Liver (tissue), 9 donors: ENCODE measurements around the gene NYAP2. TPM values are rescaled to one million over a fixed set of nuclear protein-coding genes. Genes with fewer than 3 reads are reported as not detected.

ENCODE experiments used
- DNase-seq: peaks from one replicate; pipeline ENCODE4 v3.0.0-alpha.2; 2017; ENCODE audit warnings: low spot score
- H3K27ac ChIP-seq, 2 donors: one replicate each; pipeline ENCODE4 v1.7.0; 2013; ENCODE audit warnings: inconsistent platforms in 2 of 2, low read length in 2 of 2, control low read depth in 1 of 2, low read depth in 1 of 2, mild to moderate bottlenecking in 1 of 2
- H3K27me3 ChIP-seq, 4 donors: one replicate each; pipeline versions ENCODE4 v1.6.1 to v1.7.0; 2013; ENCODE audit warnings: low read length in 3 of 4, inconsistent platforms in 1 of 4, mild to moderate bottlenecking in 1 of 4, moderate library complexity in 1 of 4; ENCODE audit not compliant: control insufficient read depth in 4 of 4, insufficient read depth in 4 of 4
- H3K36me3 ChIP-seq, 4 donors: one replicate each; pipeline versions ENCODE4 v1.6.1 to v1.7.0; 2013; ENCODE audit warnings: low read length in 3 of 4, mild to moderate bottlenecking in 3 of 4, low read depth in 1 of 4, moderate library complexity in 1 of 4; ENCODE audit not compliant: control insufficient read depth in 4 of 4, insufficient read depth in 3 of 4
- H3K4me1 ChIP-seq, 4 donors: one replicate each; pipeline versions ENCODE4 v1.6.1 to v1.7.0; 2013; ENCODE audit warnings: low read length in 3 of 4, mild to moderate bottlenecking in 3 of 4, moderate library complexity in 1 of 4; ENCODE audit not compliant: control insufficient read depth in 4 of 4, insufficient read depth in 4 of 4
- H3K4me3 ChIP-seq, 3 donors: one replicate each; pipeline versions ENCODE4 v1.6.1 to v1.7.0; 2013; ENCODE audit warnings: low read length in 3 of 3, control low read depth in 1 of 3, low read depth in 1 of 3, mild to moderate bottlenecking in 1 of 3
- H3K9ac ChIP-seq, 2 donors: one replicate each; pipeline ENCODE4 v1.7.0; 2013; ENCODE audit warnings: low read length in 2 of 2, mild to moderate bottlenecking in 2 of 2, moderate library complexity in 2 of 2, control low read depth in 1 of 2, low read depth in 1 of 2
- H3K9me3 ChIP-seq, 4 donors: one replicate each; pipeline versions ENCODE4 v1.6.1 to v1.7.0; 2013; ENCODE audit warnings: low read length in 3 of 4; ENCODE audit not compliant: control insufficient read depth in 4 of 4
- ATF3 ChIP-seq: IDR thresholded peaks from 2 replicates; pipeline ENCODE4 v1.6.1; 2016; ENCODE audit warnings: antibody characterized with exemption
- CTCF ChIP-seq: fragments of 150-350 bp; IDR thresholded peaks from 2 replicates; pipeline ENCODE4 v1.5.1; 2017; ENCODE audit warnings: improper control_type of control experiment, low read depth, low read length; ENCODE audit not compliant: missing input control
- EGR1 ChIP-seq, 2 donors: IDR thresholded peaks; 2 replicates each; pipeline ENCODE4 v1.6.1; 2016 to 2018; ENCODE audit warnings: antibody characterized with exemption in 2 of 2, low read depth in 2 of 2
- FOXA1 ChIP-seq: IDR thresholded peaks from 2 replicates; pipeline ENCODE4 v1.6.1; 2016; ENCODE audit warnings: antibody characterized with exemption
- FOXA2 ChIP-seq: IDR thresholded peaks from 2 replicates; pipeline ENCODE4 v1.6.1; 2016; ENCODE audit warnings: antibody characterized with exemption
- GABPA ChIP-seq, 2 donors: IDR thresholded peaks in 1 of 2; conservative IDR thresholded peaks in 1 of 2; 2 replicates each; pipeline ENCODE4 v1.6.1; 2016; ENCODE audit warnings: antibody characterized with exemption in 2 of 2, mild to moderate bottlenecking in 1 of 2, moderate library complexity in 1 of 2
- HNF4A ChIP-seq, 2 donors: conservative IDR thresholded peaks; 2 replicates each; pipeline ENCODE4 v1.6.1; 2016; ENCODE audit warnings: antibody characterized with exemption in 2 of 2, mild to moderate bottlenecking in 2 of 2
- HNF4G ChIP-seq: IDR thresholded peaks from 2 replicates; pipeline ENCODE4 v1.6.1; 2016; ENCODE audit warnings: antibody characterized with exemption
- JUND ChIP-seq, 2 donors: IDR thresholded peaks; 2 replicates each; pipeline ENCODE4 v1.6.1; 2016; ENCODE audit warnings: antibody characterized with exemption in 2 of 2
- MAX ChIP-seq: IDR thresholded peaks from 2 replicates; pipeline ENCODE4 v1.6.1; 2016; ENCODE audit warnings: antibody characterized with exemption
- NR2F2 ChIP-seq: IDR thresholded peaks from 2 replicates; pipeline ENCODE4 v1.6.1; 2016; ENCODE audit warnings: antibody characterized with exemption
- RAD21 ChIP-seq, 2 donors: IDR thresholded peaks; 2 replicates each; pipeline ENCODE4 v1.6.1; 2016; ENCODE audit warnings: antibody characterized with exemption in 2 of 2, mild to moderate bottlenecking in 2 of 2
- REST ChIP-seq: IDR thresholded peaks from 2 replicates; pipeline ENCODE4 v1.6.1; 2016; ENCODE audit warnings: antibody characterized with exemption, mild to moderate bottlenecking
- RXRA ChIP-seq, 2 donors: IDR thresholded peaks; 2 replicates each; pipeline ENCODE4 v1.6.1; 2017 to 2018; ENCODE audit warnings: antibody characterized with exemption in 2 of 2, mild to moderate bottlenecking in 1 of 2
- SP1 ChIP-seq: IDR thresholded peaks from 2 replicates; pipeline ENCODE4 v1.6.1; 2018; ENCODE audit warnings: antibody characterized with exemption, mild to moderate bottlenecking
- TAF1 ChIP-seq: conservative IDR thresholded peaks from 2 replicates; pipeline ENCODE4 v1.6.1; 2016; ENCODE audit warnings: antibody characterized with exemption, mild to moderate bottlenecking
- YY1 ChIP-seq: IDR thresholded peaks from 2 replicates; pipeline ENCODE4 v1.6.1; 2016; ENCODE audit warnings: antibody characterized with exemption, mild to moderate bottlenecking
- ZBTB33 ChIP-seq: IDR thresholded peaks from 2 replicates; pipeline ENCODE4 v1.6.1; 2016; ENCODE audit warnings: antibody characterized with exemption
- WGBS: extraction: QIAGEN DNeasy Blood & Tissue Kit; methylation state at CpG from one replicate; pipeline ENCODE4 v1.1.7; 2013; 5-methylcytosine and 5-hydroxymethylcytosine counted together
- polyA plus RNA-seq, 2 donors: library from polyadenylated mRNA; stranded (reverse) in 1 of 2; unstranded in 1 of 2; fragments of 200-250 nt in 1 of 2; fragments of >200 nt in 1 of 2; fragmentation: Nextera tagmentation in 1 of 2; extraction: Ambion mirVana in 1 of 2; gene quantifications; one replicate each; pipeline versions ENCODE4 v1.2.1 to v1.2.3, GENCODE V29; 2013 to 2015
- total RNA-seq, 2 donors: library from RNA; depleted of rRNA; stranded (reverse); fragments of >200 nt; gene quantifications; one replicate each; pipeline ENCODE4 v1.2.3, GENCODE V29; 2014
- donor health status: healthy.
- donor health status: healthy.
- donor health status: healthy.
- donor health status: healthy.
- donor health status: healthy.

Gene NYAP2
- total and polyA plus RNA-seq, 4 donors = not detected

- no peaks in the 10 kb centered on the region for H3K9me3 ChIP-seq
- H3K36me3 ChIP-seq = no peaks in the 10 kb centered on the region
- H3K4me1 ChIP-seq = no peaks in the 10 kb centered on the region
- 90% methylated on average over 6 of the region's 6 CpGs for WGBS
- no peak for TF ChIP-seq CTCF
- no peak for TF ChIP-seq ZBTB33
- no peak for TF ChIP-seq HNF4G
- TF ChIP-seq SP1 = no peak
- no peak for TF ChIP-seq RXRA (IDR thresholded peaks at IDR 0.05)
- no peak for TF ChIP-seq EGR1 (IDR thresholded peaks at IDR 0.05; ENCODE audit: low read depth in 2 of 2)
- no peak for TF ChIP-seq RAD21 (IDR thresholded peaks at IDR 0.05)
- TF ChIP-seq NR2F2 = no peak
- no peak for TF ChIP-seq FOXA2
- no peak for TF ChIP-seq HNF4A (conservative IDR thresholded peaks at IDR 0.05)
- TF ChIP-seq ATF3 = no peak
- no peak for TF ChIP-seq YY1
- no peak for TF ChIP-seq MAX
- no peak for TF ChIP-seq FOXA1
- TF ChIP-seq GABPA (IDR thresholded peaks at IDR 0.05 in 1 of 2, conservative IDR thresholded peaks at IDR 0.05 in 1 of 2) = no peak
- peaks cover 0 to 7% (median 0%) of the 10 kb centered on the region in 4 donors for H3K27me3 ChIP-seq
- DNase-seq = no peak
- no peak overlapping the region for H3K4me3 ChIP-seq
- no peak overlapping the region for H3K27ac ChIP-seq
- H3K9ac ChIP-seq = no peak overlapping the region
Measured at GRCh38 chr2:225419033-225419432, 19.5 kb downstream of the NYAP2 start.

GRCh38 chr2:225422145-225422544 lies 22.6 kb downstream of the NYAP2 start:
- TF ChIP-seq HNF4G (no peak), YY1 (no peak), TAF1 (no peak), NR2F2 (no peak), GABPA (IDR thresholded peaks at IDR 0.05 in 1 of 2, conservative IDR thresholded peaks at IDR 0.05 in 1 of 2) (no peak), JUND (IDR thresholded peaks at IDR 0.05) (no peak), FOXA2 (no peak), SP1 (no peak), REST (no peak), EGR1 (IDR thresholded peaks at IDR 0.05; ENCODE audit: low read depth in 2 of 2) (no peak), ATF3 (no peak), ZBTB33 (no peak), HNF4A (conservative IDR thresholded peaks at IDR 0.05) (no peak), MAX (no peak)
- no peaks in the 10 kb centered on the region for H3K36me3 ChIP-seq
- DNase-seq = no peak
- peaks cover 0 to 7% (median 0%) of the 10 kb centered on the region in 4 donors for H3K27me3 ChIP-seq
- no peak overlapping the region for H3K4me3 ChIP-seq
- 87% methylated on average over 2 of the region's 2 CpGs for WGBS
- no peaks in the 10 kb centered on the region for H3K9me3 ChIP-seq
- no peaks in the 10 kb centered on the region for H3K4me1 ChIP-seq
- H3K27ac ChIP-seq = no peak overlapping the region
- H3K9ac ChIP-seq = no peak overlapping the region
